Uterus (tissue), 2 donors: Measurements from ENCODE around the gene SLIT3.

ENCODE experiments used
- POLR2A ChIP-seq, 2 donors: fragments of 450-650 bp; IDR thresholded peaks; one replicate each; pipeline ENCODE4 v1.6.1; 2016; ENCODE audit warnings: antibody characterized with exemption in 2 of 2, mild to moderate bottlenecking in 1 of 2, moderate library complexity in 1 of 2
- TF ChIP-seq, protein P1 (sequence below), 4 experiments: fragments of 200-600 bp in 2 of 4; fragments of 450-650 bp in 2 of 4; sonication (generic) in 2 of 4; IDR thresholded peaks; one replicate each; pipeline ENCODE4 v1.5.1; 2016 to 2019; ENCODE audit warnings: antibody characterized with exemption in 4 of 4, mild to moderate bottlenecking in 2 of 4, moderate library complexity in 1 of 4

GRCh38 chr5:168674893-168675482, 626.0 kb downstream of the SLIT3 start:
- TF ChIP-seq, protein P1, sequence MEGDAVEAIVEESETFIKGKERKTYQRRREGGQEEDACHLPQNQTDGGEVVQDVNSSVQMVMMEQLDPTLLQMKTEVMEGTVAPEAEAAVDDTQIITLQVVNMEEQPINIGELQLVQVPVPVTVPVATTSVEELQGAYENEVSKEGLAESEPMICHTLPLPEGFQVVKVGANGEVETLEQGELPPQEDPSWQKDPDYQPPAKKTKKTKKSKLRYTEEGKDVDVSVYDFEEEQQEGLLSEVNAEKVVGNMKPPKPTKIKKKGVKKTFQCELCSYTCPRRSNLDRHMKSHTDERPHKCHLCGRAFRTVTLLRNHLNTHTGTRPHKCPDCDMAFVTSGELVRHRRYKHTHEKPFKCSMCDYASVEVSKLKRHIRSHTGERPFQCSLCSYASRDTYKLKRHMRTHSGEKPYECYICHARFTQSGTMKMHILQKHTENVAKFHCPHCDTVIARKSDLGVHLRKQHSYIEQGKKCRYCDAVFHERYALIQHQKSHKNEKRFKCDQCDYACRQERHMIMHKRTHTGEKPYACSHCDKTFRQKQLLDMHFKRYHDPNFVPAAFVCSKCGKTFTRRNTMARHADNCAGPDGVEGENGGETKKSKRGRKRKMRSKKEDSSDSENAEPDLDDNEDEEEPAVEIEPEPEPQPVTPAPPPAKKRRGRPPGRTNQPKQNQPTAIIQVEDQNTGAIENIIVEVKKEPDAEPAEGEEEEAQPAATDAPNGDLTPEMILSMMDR (IDR thresholded peaks at IDR 0.05), result no peak
- TF ChIP-seq POLR2A (IDR thresholded peaks at IDR 0.05), result no peak
